ENCODE results near the gene SARM1. TPM values are rescaled to one million over a fixed set of nuclear protein-coding genes. Genes with fewer than 3 reads are reported as not detected.

Gene SARM1
- total and polyA plus RNA-seq, 2 of the 13 experiments (the other 11 are each of a cell fraction or from before 2014, with no cell fraction given): 0.73 to 0.86 TPM

GRCh38 chr17:28334666-28335200, 36.8 kb upstream of the SARM1 start (continued):
- TF ChIP-seq ZNF34 (CRISPR knock-in tag; IDR thresholded peaks at IDR 0.05; ENCODE audit: borderline replicate concordance): no peak
- no peak for TF ChIP-seq GTF2F1 (IDR thresholded peaks at IDR 0.05; ENCODE audit: low read length)
- TF ChIP-seq EP300 (IDR thresholded peaks at IDR 0.05; ENCODE audit: low read depth in 2 of 2, low read length in 2 of 2): no peak
- no peak for TF ChIP-seq EP300 (CRISPR knock-in tag; IDR thresholded peaks at IDR 0.05; ENCODE audit: borderline replicate concordance)
- TF ChIP-seq MED1 (CRISPR knock-in tag; IDR thresholded peaks at IDR 0.05): no peak
- TF ChIP-seq ZBTB38 (CRISPR knock-in tag; IDR thresholded peaks at IDR 0.05): no peak
- no peak for TF ChIP-seq JDP2 (CRISPR knock-in tag; IDR thresholded peaks at IDR 0.05; ENCODE audit: borderline replicate concordance)
- TF ChIP-seq MXI1 (IDR thresholded peaks at IDR 0.05; ENCODE audit: borderline replicate concordance, low read depth, low read length): no peak
- TF ChIP-seq IRF2 (CRISPR knock-in tag; IDR thresholded peaks at IDR 0.05): no peak
- TF ChIP-seq POLR2AphosphoS2 (IDR thresholded peaks at IDR 0.05; ENCODE audit: low read depth, low read length): no peak
- no peak for TF ChIP-seq ZNF12 (CRISPR knock-in tag; IDR thresholded peaks at IDR 0.05)
- TF ChIP-seq ZNF776 (CRISPR knock-in tag; IDR thresholded peaks at IDR 0.05): 0 out of 2 replicates have a peak, but pooled peaks have one; percentile 61
- no peak for TF ChIP-seq ZHX1 (CRISPR knock-in tag; IDR thresholded peaks at IDR 0.05; ENCODE audit: low read depth)
- TF ChIP-seq ZNF558 (CRISPR knock-in tag; IDR thresholded peaks at IDR 0.05; ENCODE audit: borderline replicate concordance): peak; percentile 59; the same call in 1 of the 2 replicates
- no peak for TF ChIP-seq EED (CRISPR knock-in tag; IDR thresholded peaks at IDR 0.05)
- TF ChIP-seq ZBTB8A (CRISPR knock-in tag; IDR thresholded peaks at IDR 0.05; ENCODE audit: borderline replicate concordance, low read depth): no peak
- no peak for TF ChIP-seq HCFC1 (IDR thresholded peaks at IDR 0.05; ENCODE audit: low read depth, low read length)
- no peak for TF ChIP-seq TFDP1 (CRISPR knock-in tag; IDR thresholded peaks at IDR 0.05; ENCODE audit: borderline replicate concordance)
- no peak for TF ChIP-seq NFYB (CRISPR knock-in tag; IDR thresholded peaks at IDR 0.05)
- no peak for TF ChIP-seq ZBTB43 (CRISPR knock-in tag; conservative IDR thresholded peaks at IDR 0.05)
- no peak for TF ChIP-seq NFKBIZ (CRISPR knock-in tag; IDR thresholded peaks at IDR 0.05)
- TF ChIP-seq ZNF121 (CRISPR knock-in tag; IDR thresholded peaks at IDR 0.05): no peak
- no peak for TF ChIP-seq ZNF800 (CRISPR knock-in tag; IDR thresholded peaks at IDR 0.05)
- peak; percentile 24; the same call in 1 of the 2 replicates for TF ChIP-seq ZNF160 (CRISPR knock-in tag; IDR thresholded peaks at IDR 0.05)
